Choroid plexus epithelial cell (primary cell): ENCODE measurements around the gene CREB3L1.
A peak's percentile ranks its signal among the peaks of the same experiment; 100 is the strongest.

Experiments used
- DNase-seq: peaks from one replicate; pipeline ENCODE4 v3.0.0-alpha.2; 2010; ENCODE audit warnings: low read depth
- H3K4me3 ChIP-seq: 2 replicates; pipeline ENCODE4 v1.5.1; 2011; ENCODE audit warnings: low read depth, mild to moderate bottlenecking, control low read depth, low read length, moderate library complexity
- TF ChIP-seq, protein P1 (sequence below): conservative IDR thresholded peaks from 2 replicates; pipeline ENCODE4 v1.5.1; 2011; ENCODE audit warnings: low read depth, mild to moderate bottlenecking, control low read depth, inconsistent platforms, low read length, moderate library complexity

Gene CREB3L1

DNA sequence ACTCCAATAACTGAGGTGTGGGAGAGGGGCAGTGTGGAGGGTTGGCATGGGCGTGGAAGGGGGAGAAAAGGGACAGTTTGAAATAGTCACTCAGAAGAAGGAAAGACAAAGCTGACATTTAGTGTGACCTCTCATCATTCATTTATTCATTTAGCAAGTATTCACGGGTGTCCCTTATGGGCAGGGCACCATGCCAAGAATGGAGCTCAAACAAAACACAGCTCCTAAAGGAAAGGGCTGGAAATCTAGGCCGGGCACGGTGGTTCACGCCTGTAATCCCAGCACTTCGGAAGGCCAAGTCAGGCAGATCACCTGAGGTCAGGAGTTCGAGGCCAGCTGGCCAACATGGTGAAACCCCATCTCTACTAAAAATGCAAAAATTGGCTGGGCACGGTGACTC is 50.4 kb downstream of the CREB3L1 start:
- TF ChIP-seq, protein P1, sequence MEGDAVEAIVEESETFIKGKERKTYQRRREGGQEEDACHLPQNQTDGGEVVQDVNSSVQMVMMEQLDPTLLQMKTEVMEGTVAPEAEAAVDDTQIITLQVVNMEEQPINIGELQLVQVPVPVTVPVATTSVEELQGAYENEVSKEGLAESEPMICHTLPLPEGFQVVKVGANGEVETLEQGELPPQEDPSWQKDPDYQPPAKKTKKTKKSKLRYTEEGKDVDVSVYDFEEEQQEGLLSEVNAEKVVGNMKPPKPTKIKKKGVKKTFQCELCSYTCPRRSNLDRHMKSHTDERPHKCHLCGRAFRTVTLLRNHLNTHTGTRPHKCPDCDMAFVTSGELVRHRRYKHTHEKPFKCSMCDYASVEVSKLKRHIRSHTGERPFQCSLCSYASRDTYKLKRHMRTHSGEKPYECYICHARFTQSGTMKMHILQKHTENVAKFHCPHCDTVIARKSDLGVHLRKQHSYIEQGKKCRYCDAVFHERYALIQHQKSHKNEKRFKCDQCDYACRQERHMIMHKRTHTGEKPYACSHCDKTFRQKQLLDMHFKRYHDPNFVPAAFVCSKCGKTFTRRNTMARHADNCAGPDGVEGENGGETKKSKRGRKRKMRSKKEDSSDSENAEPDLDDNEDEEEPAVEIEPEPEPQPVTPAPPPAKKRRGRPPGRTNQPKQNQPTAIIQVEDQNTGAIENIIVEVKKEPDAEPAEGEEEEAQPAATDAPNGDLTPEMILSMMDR: no peak
- H3K4me3 ChIP-seq: no peak overlapping the region
- no peak for DNase-seq

GRCh38 chr11:46330154-46330553 is 52.7 kb downstream of the CREB3L1 start:
- TF ChIP-seq, protein P1: no peak
- H3K4me3 ChIP-seq: no peak overlapping the region

DNA sequence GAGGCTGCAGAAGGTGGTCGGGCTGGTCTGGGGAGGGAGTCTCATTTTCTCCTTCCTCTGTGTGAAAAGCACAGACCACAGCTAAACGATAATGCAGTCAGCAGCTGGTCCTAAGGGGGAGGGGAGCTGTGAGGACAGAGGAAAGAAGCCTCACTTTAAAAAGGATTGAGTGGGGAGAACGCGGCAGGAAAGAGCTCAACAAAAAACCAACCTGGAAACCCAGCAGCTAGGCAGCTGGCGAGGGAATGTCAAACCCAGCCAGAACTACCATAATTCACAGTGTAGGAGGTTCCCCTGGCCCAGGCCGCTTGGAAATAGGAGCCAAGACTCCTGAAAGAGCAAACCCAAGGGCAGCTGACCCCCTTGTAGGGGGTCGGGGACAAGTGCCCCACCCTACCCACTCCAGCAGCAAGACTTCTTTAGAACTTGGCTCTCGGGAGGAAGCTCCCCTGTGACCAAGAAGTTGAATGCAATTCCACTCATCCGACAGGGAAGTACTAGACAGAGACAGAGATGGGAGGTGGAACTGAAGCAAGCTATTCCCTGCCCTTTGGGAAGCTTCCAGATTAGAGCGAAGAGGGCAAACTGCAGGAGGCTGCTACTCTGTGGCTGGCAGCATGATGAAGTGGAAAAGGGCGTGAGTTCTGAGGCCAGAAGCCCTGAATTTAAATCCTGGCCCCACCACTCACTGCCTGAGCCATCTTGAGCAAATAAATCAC is 53.3 kb downstream of the CREB3L1 start:
- TF ChIP-seq, protein P1: no peak
- H3K4me3 ChIP-seq: no peak overlapping the region
- DNase-seq: peak; percentile 25

More at GRCh38 chr11:46330154-46330553, 52.7 kb downstream of the CREB3L1 start:
- no peak for DNase-seq

DNA sequence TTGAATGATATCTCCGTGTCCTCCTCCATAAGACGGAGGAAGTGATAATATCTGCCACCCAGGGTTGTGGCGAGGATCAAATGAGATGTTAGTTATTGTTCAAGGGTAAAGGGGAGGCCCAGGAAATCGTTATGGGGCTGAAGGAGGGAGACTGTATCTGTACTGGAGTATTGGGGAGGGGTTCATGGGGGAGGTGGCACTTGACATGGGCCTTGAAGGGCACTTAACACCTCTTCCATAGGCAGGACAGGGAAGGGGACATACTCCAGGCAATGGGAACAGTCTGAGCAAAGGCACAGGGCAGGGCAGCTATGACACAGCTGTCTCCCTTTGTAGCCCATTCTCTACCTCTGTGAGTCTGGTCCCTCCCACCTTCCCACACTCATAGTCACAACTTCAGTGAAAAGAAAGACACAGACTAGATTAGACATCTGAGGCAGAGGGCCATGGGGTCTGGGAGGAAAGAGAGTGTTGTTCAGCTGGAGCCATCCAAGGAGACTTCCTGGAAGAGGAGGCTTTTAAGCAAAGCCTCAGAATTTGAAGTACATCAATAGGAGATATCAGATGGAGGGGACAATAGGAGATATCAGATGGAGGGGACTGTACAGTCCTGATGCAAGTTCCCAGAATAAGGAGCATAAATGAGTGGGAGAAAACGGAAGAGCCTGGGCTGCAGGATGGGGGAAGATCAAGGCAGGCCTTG is 54.0 kb downstream of the CREB3L1 start:
- H3K4me3 ChIP-seq: no peak overlapping the region
- TF ChIP-seq, protein P1: no peak
- no peak for DNase-seq

DNA sequence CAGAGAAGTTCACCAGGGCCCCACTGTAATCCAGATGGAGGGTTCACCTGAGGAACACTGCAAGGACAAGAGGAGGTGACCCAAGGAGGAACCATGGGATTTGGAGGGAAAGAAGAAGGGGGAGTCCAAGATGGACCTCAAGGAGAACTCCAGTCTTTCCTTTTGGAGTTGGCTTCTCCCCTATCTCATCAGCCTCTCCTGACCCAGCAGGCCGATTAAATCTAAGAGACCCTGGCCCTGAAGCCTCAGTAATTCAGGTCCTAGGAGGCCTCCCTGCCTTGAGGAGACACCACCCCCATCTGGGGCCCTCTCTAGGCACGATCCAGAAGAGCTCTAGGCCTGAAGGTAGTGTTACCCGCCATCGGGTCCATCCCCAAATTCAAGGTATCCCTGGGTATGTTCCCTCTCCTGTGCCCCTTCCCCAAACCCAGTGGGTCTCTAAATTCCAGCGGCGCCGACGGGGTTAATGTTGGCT is 54.7 kb downstream of the CREB3L1 start:
- DNase-seq: no peak
- TF ChIP-seq, protein P1: no peak
- H3K4me3 ChIP-seq: no peak overlapping the region

- TF ChIP-seq, protein P1: no peak
- no peak for DNase-seq
- H3K4me3 ChIP-seq: peak overlapping the region; percentile 30
Measured at GRCh38 chr11:46332568-46333393, 55.3 kb downstream of the CREB3L1 start.
